ENCODE results near the gene RDH13.
"Not testable (repeated sequence)": the region's sequence is repeated elsewhere in the genome, so short reads cannot be mapped to it uniquely, and the experiment has no call there.

Gene RDH13

GRCh38 chr19:55070466-55071128 lies 7.6 kb upstream of the RDH13 start:
- H3K4me3 ChIP-seq, result no peak overlapping the region
- DNase-seq (ENCODE audit: low spot score), result no peak
- H3K27ac ChIP-seq, result no peak overlapping the region
- no peak for TF ChIP-seq CTCF (IDR thresholded peaks at IDR 0.05)

- no peak for TF ChIP-seq CTCF (IDR thresholded peaks at IDR 0.05)
- Histone ChIP-seq H3K4me3 (no peak overlapping the region), H3K27ac (no peak overlapping the region)
- no peak for DNase-seq (ENCODE audit: low spot score)
Observed at GRCh38 chr19:55069865-55070197, 6.9 kb upstream of the RDH13 start.

GRCh38 chr19:55068950-55069864 lies 6.3 kb upstream of the RDH13 start:
- Histone ChIP-seq H3K4me3 (peak overlapping the region; percentile 30), H3K27ac (no peak overlapping the region)
- no peak for TF ChIP-seq CTCF (IDR thresholded peaks at IDR 0.05)
- no peak for DNase-seq (ENCODE audit: low spot score)

GRCh38 chr19:55067869-55068268 lies 4.9 kb upstream of the RDH13 start:
- H3K27ac ChIP-seq, result no peak overlapping the region
- no peak for TF ChIP-seq CTCF (IDR thresholded peaks at IDR 0.05)

GRCh38 chr19:55066107-55066709 lies 3.3 kb upstream of the RDH13 start:
- Histone ChIP-seq H3K4me3 (no peak overlapping the region), H3K27ac (no peak overlapping the region)
- no peak for TF ChIP-seq CTCF (IDR thresholded peaks at IDR 0.05)
- DNase-seq (ENCODE audit: low spot score), result no peak

More at GRCh38 chr19:55067869-55068268, 4.9 kb upstream of the RDH13 start:
- H3K4me3 ChIP-seq, result no peak overlapping the region
- DNase-seq (ENCODE audit: low spot score), result no peak

- H3K4me3 ChIP-seq; H3K27ac ChIP-seq; DNase-seq (ENCODE audit: low spot score): not testable (repeated sequence)
Observed at GRCh38 chr19:55065516-55065915, 2.6 kb upstream of the RDH13 start.

GRCh38 chr19:55063492-55063843 lies 520 bp upstream of the RDH13 start:
- TF ChIP-seq CTCF (IDR thresholded peaks at IDR 0.05), result no peak
- H3K4me3 ChIP-seq, result peak overlapping the region; percentile 77
- no peak overlapping the region for H3K27ac ChIP-seq
- no peak for DNase-seq (ENCODE audit: low spot score)

- DNase-seq (ENCODE audit: low spot score); H3K27ac ChIP-seq; H3K4me3 ChIP-seq: not testable (repeated sequence)
Observed at GRCh38 chr19:55060287-55060686, 2.7 kb downstream of the RDH13 start.

All from coronary artery (tissue), 2 donors.